GM21515 (cell line): ENCODE measurements around the gene DRAM1.
A peak's percentile ranks its signal among the peaks of the same experiment; 100 is the strongest.
"Not testable (repeated sequence)": the region's sequence is repeated elsewhere in the genome, so short reads cannot be mapped to it uniquely, and the experiment has no call there.

Experiments used
- ATAC-seq: cut with Tn5 transposase; IDR thresholded peaks from one replicate; pipeline ENCODE4 v1.9.1; 2021; ENCODE audit not compliant: unreplicated experiment

DRAM1 gene

DNA sequence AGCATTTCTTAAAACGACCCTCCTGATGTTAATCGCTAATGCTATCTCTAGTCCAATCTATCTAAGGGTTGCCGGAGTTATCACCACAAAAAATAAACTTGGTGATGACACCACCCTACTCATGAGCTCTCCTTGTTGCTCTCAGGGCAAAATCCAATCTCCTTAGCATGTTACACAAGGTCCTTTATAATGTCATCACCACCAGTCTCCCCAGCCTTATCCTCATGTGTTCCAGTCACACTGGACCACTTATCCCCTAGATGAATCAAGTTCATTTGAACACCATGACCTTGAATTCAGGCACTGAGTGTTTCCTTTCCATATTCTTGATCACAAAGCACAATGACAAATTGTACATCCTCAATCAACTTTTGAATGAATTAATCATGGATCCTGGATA is 19.0 kb upstream of the DRAM1 start:
- no peak for ATAC-seq

DNA sequence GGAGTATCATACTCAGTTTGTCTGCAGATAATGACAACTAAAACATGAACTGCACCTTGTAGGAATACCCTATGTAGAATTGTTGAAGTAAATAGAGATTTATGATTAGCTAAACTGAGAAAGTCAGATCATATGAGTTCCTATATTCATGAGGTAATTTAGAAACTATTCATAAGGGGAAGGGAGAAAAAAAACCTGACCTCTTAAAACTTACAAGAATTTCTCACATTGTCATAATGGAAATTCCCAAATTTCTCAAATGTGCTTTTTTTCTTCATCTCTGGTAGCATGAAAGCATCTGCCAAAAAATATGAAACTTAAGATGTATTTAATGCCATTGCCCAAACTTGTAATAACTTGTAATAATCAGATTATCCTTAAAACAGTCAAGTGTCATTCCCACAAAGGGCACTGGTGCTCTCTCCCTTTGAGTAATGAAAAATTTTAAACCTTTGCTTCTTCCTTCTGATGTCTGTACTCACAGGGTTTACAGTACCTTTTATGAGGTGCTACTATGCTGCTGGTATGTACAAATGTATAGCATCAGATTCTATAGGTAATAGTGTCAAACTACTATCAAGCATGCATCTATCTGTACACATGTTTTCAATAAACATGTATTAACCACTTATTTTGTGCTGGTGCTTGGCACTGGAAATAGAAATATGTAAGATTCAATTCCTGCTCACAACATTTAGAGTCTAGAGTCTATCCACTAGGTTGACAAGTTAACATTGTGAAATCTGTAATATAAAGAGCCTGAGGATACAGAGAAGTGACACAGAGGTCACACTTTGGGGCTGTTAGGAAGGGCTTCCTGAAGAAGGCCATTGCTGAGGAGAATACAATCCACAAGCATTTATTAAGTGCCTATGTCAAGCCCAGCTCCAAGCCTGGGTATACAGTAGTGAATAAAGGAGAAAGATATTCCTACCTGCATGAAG is 17.4 kb upstream of the DRAM1 start:
- ATAC-seq: peak; percentile 43

DNA sequence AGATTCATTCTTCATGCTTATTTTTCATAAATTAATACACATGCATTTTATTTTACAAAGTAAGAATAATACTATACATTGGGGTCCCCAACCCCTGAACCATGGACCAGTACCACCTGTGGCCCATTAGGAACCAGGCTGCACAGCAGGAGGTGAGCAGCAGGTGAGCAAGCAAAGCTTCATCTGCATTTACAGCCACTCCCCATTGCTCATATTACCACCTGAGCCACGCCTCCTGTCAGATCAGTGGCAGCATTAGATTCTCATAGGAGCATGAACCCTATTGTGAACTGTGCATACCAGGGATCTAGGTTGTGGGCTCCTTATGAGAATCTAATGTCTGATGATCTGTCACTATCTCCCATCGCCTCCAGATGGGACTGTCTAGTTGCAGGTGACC is 15.7 kb upstream of the DRAM1 start:
- ATAC-seq: not testable (repeated sequence)

DNA sequence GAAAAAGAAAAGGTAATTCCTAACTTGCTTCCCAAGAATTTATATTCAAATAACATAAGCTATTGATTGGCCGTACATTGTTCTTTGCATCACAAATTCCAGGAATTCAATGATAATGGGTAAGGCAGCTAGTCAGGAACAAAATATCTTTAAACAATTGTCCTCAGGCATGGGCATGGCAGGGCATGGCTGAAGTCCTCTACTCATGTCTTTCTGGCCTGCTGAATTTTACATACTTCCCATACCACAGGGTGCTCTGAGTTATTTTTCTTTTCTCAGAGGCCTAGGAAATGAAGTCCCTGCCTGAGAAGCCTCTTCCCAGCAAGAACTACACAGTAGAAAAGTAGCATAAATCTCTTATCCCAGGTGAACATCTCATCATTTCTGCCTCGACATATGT is 15.1 kb upstream of the DRAM1 start:
- no peak for ATAC-seq

DNA sequence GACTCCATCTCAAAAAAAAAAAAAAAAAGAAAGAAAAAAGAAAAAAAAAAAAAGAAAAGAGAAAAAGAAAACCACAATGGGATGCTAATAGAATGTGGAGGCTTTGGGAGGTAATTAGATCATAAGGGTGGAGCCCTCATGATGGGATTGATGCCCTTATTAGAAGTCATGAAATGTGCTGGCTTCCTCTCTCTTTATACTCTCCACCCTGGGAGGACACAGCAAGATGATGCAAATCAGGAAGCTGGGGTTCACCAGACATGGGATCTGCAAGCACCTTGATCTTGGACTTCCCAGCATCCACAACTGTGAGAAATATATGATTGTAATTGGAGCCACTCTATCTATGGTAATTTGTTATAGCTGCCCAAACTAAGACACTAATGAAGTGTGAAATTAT is 13.4 kb upstream of the DRAM1 start:
- no peak for ATAC-seq

DNA sequence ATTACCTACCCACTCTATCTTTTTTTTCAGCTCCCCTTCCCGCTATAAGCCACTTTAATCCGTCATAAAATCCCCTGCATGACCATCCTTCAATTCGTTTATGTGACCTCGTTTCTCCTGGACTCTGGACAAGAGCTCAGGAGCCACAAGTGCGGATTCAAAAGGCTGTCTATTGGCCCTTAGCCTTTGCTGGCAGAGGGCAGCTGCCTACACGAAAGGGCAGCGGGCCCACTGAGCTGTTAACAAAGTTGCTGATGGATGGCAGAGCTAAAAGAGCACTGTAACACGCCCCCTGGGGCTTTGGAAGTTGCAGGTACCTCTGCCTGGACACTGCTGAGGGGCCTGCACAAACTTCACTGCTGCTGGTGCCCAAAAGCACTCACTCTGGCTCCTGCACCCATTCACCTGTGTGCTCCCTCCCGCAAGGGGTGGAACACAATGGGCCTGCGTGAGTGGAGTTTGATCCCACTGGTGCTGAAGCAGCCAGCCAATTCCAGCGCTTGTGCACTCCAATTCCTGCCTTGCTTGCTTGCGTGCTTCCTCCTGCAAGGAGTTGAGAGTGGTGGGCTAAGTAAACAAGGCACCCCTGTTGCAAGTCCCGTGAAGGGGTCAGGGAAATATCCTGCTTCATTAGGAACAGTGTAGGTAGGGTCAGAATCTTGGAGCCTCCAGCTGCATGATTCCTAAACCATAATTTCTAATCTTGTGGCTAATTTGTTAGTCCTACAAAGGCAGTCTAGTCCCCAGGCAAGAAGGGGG is 10.6 kb upstream of the DRAM1 start:
- no peak for ATAC-seq

DNA sequence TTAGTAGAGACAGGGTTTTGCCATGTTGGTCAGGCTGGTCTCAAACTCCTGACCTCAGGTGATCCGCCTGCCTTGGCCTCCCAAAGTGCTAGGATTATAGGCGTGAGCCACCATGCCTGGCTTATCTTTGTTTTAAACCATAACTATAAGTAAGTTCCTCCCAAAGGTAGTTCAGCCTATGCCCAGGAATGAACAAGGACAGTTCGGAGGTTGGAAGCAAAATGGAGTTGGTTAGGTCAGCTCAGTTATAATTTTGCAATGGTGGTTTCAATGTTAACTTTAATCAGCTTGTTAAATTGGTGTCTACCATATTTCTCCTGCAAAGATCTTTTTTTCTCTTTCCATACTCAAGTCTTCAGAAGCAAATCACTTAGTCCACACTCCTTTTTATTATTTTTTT is 9.8 kb upstream of the DRAM1 start:
- ATAC-seq: not testable (repeated sequence)

DNA sequence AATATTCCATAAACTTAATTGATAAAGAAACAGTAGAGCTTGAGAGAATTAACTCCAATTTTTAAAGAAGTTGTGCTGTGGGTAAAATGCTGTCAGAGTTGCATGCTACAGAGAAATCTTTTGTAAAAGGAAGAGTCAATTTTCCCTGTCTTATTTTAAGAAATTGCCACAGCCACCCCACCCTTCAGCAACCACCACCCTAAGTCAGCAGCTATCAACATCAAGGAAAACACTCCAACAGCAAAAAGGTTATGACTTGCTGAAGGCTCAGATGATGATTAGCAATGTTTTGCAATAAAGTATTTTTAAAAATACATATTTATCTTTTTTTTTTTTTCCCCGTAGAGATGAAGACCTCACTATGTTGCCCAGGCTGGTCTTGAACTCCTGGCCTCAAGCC is 6.5 kb upstream of the DRAM1 start:
- ATAC-seq: no peak

DNA sequence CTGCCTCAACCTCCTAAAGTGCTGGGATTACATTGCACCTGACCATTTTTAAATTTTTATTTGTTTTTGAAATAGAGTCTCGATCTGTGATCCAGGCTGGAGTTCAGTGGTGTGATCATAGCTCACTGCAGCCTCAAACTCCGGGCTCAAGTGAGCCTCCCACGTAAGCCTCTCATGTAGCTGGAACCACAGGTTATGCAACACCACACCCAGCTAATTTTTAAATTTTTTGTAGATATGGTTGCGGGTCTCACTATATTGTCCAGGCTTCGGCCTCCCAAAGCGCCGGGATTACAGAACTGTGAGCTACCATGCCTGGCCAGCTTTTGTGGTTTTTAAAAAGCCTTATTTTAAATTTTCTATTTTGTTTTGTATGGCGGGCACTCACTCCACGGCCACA is 2.2 kb upstream of the DRAM1 start:
- ATAC-seq: no peak

DNA sequence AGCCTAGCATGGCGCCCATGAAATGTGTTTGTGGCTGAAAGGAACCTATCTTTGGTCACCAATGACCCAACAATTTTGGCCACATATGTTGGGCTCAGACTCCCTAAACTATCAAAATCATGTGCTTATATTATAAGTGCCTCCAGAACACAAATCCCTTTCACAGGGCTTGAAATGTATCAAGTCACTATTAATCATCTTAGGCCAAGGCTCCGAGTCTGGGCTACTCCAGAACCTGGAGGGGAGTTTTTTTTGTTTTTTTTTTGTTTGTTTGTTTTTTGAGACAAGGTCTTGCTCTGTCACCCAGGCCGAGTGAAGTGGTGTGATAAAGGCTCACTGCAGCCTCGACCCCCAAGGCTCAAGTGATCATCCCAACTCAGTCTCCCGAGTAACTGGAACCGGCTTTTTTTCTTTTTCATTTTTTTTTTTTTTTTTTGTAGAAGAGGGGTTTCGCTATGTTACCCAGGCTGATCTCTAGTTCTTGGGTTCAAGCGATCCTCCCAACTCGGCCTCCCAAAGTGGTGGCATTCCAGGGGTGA is 989 bp upstream of the DRAM1 start:
- ATAC-seq: no peak

DNA sequence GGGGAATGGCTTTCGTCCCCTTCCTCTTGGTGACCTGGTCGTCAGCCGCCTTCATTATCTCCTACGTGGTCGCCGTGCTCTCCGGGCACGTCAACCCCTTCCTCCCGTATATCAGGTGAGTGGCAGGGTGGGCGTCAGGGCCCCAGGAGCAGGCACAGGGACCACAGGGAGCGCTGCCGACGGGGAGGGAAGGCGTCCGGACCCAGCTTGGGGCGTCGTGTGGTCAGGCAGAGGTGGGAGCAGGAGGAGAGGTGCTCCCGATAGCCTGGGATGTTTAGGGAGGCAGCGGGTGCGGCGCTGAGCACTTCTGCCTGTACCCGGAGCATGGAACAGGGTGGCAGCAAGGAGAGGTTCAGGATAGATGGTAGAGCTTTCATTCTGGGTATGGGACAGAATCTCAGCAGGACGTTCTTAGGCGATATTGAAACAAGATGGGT is 444 bp downstream of the DRAM1 start:
- peak; percentile 17 for ATAC-seq

DNA sequence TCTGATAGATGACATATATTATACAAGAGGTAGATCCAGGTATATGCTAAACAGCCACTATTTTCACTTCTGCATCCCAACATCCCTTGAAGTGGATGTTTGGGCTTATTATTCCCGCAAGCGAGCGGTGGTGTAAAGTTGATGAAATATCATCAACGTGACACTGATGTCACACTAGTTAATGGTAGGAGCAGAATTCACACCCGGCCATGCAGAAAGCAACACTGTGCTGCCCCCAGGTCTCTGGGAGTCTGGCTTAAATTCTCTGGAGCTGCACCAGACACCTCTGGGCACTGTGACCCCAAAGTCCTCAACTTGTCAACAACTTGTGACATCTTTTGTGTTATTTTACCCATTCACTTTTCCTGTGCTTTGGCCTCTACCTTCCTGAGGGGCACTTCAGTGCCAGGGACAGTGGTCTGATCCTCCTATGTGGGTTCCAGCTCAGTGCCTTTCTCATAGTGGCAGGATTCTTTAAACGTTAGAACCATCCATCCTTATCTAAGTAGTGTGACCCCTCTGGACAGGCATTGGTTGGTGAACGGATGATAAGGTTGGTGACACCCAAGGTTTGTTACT is 952 bp downstream of the DRAM1 start:
- peak; percentile 6 for ATAC-seq

DNA sequence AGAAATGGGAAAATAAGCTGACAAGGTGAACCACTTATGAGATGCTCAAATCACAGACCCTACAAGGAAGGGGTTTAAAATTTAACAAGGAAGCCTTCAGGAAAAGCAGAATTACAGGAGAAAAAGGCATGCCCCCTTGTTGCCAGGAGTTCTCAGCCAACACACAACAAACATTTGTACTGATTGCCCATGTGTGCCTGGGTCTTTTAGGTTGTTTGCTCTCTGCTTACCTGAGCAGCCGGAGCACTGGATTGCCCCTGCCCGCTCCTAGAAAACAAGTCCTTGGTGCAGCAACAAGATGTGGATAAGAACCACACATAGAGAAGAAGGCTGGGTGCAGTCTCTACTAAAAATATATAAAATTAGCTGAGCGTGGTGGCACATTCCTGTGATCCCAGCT is 3.4 kb downstream of the DRAM1 start:
- ATAC-seq: no peak

DNA sequence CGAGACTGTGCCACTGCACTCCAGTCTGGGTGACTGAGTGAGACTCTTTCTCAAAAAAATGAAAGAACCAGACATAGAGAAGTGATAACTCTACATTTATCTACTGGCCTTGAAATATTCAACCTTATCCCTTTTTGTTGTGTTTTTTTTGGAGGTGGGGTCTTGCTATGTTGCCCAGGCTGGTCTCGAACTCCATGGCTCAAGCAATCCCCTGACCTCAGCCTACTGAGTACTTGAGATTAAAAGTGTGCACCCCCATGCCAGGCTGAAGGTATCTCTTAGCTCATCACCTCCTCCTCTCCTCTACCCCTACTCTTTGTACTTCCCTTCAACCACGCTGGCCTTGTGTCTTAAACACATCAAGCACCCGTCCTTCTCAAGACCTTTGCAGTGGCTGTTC is 3.8 kb downstream of the DRAM1 start:
- ATAC-seq: no peak

DNA sequence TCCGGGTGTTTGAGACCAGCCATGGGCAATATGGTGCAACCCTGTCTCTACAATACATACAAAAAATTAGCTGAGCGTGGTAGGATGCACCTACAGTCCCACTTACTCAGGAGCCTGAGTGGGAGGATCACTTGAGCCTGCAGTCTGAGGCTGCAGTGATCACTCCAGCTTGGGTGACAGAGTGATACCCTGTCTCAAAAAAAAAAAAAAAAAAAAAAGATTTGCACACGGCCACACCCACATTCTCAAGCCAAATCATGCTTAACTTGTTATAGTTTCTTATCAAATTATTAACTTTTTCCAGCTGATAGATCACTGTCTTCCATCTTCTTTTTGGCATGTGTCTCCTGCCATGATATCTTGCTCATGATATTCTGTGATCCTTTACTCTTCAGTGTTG is 6.8 kb downstream of the DRAM1 start:
- ATAC-seq: no peak

DNA sequence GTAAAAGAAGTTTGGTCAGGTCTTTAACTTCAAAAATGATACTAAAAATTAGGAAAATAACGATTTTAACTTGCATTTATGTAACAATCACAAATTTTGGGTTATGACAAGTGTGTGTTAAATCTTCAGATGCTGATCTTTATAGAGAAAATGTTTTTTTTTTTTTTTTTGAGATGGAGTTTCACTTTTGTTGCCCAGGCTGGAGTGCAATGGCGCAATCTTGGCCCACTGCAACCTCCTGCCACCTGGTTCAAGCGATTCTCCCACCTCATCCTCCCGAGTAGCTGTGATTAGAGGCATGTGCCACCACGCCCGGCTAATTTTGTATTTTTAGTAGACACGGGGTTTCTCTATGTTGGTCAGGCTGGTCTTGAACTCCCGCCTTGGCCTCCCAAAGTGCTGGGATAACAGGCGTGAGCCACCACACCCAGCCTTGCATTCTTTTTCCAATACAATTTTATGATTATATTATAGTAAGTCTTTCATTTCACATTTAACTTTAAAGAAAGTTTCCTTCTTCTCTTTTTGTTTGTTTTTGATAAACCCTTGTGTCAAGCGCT is 7.5 kb downstream of the DRAM1 start:
- ATAC-seq: not testable (repeated sequence)

DNA sequence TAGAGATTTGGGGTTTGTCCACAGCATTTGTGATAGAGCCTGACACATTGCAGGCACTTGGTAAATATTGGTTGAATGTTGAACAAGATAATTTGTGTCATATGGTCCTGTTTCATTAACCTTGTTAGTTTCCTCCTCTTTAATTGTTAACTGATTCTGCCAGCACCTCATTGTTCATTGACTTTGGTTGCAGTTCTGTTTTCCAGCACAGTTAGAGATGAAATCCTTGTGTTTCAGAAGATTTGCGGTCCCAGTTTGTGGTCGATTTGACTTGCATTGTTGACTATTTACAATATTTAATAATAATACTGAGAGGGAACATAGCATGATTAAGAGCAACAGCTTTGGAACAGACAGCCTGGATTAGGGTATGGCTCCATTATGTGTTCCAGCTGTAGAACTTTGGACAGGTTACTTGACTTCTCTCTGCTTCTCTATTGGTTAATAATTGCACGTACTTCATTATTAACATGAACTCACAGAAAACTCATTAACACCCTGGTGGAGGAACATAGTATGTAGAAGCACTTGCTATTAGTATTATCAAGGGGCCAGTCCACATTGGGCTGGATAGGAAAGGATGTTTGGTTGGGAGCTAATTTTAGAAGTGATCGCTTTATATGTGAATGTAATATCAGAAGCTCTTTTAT is 8.7 kb downstream of the DRAM1 start:
- peak; percentile 48 for ATAC-seq

DNA sequence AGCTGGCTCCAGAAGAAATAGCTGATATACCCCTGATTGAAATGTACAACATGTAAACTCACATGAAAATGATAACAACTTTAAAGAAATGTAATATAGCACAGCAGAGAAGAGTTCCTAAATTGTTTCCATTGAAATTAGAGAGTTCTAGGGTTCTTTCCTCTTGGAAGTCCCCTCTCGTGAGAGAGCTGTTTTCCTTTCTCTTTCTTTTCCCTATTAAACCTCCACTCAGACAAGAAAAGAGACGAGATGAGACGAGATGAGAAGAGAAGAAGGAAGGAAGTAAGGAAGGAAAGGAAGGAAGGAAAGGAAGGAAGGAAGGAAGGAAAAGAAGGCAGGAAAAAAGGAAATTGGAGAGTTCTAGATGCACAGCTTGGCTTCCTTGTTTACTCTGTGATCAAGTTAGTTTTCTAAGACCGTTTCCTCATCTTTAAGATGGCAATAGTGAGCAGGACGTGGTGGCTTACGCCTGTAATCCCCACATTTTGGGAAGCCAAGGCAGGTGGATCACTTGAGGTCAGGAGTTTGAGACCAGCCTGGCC is 11.9 kb downstream of the DRAM1 start:
- ATAC-seq: no peak

DNA sequence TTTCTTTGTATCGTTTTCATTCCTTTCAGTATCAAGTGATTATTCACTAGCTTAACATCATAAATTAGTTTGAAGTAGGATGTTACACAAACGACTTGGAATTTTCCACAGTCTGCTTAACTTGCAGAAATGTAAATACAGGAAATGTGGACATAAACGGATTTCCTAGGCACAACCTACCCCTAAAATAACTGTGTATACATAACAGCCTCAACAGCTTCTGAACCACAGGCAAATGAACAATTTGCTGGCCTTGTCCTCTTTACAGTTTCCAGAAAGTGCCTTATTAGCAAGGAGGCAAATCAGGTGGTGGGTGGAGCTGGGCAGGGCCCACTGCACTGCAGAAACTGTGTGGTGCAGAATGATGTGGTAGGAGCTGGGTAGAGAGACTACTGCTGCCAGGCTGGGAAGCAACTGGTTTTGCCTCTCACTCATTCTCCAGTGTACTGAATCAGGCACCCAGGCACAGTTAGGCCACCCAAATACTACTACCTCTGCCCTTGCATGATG is 14.1 kb downstream of the DRAM1 start:
- ATAC-seq: peak; percentile 83

DNA sequence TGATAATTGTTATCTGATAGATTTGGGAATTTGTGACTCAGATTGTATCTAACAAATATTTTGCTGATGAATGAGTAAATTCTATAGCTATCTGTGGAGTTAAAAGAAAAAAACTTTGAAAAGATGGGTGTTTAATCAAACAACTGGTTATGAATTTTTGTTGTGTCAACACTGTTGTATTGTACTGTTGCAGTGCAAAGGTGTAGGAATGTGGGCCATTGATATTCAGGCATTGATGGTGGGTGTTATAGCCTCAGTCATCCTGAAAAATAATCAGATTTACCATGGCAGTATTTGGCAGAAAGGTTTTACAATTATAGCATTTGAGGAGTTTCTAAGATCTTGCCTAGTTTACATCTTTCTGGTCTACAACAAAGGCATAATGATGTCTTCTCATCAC is 15.4 kb downstream of the DRAM1 start:
- no peak for ATAC-seq
